Esophagus squamous epithelium (tissue), 5 donors: ENCODE measurements around the gene TCF12. TPM values are rescaled to one million over a fixed set of nuclear protein-coding genes. Genes with fewer than 3 reads are reported as not detected.
A peak's percentile ranks its signal among the peaks of the same experiment; 100 is the strongest.

ENCODE experiments used
- DNase-seq: peaks from one replicate; lab custom pipeline; 2025; lab: John Stamatoyannopoulos, UW
- H3K27ac ChIP-seq, 4 donors: fragments of 200-600 bp; sonication (generic); one replicate each; pipeline ENCODE4 v1.5.1; 2016 to 2019; ENCODE audit warnings: mild to moderate bottlenecking in 1 of 4
- H3K27me3 ChIP-seq, 4 donors: fragments of 200-600 bp; sonication (generic); 1 replicate in 3 of 4; 2 replicates in 1 of 4; pipeline versions ENCODE4 v1.5.1 to v1.6.0; 2017 to 2021; ENCODE audit warnings: antibody characterized with exemption in 1 of 4
- H3K36me3 ChIP-seq, 3 donors: fragments of 200-600 bp; sonication (generic); one replicate each; pipeline ENCODE4 v1.5.1; 2016 to 2019
- H3K4me1 ChIP-seq, 3 donors: fragments of 200-600 bp; sonication (generic); one replicate each; pipeline ENCODE4 v1.5.1; 2017 to 2019
- H3K4me3 ChIP-seq, 4 donors: fragments of 200-600 bp; sonication (generic); 1 replicate in 3 of 4; 2 replicates in 1 of 4; pipeline ENCODE4 v1.5.1; 2016 to 2019; ENCODE audit warnings: mild to moderate bottlenecking in 2 of 4, moderate library complexity in 1 of 4
- H3K9me3 ChIP-seq, 3 donors: fragments of 200-600 bp; sonication (generic); one replicate each; pipeline ENCODE4 v1.5.1; 2016 to 2019
- CTCF ChIP-seq, 6 experiments: fragments of 450-650 bp in 4 of 6; fragments of 200-600 bp in 2 of 6; sonication (generic) in 2 of 6; IDR thresholded peaks; one replicate each; pipeline ENCODE4 v1.5.1; 2016 to 2019; ENCODE audit warnings: antibody characterized with exemption in 6 of 6, mild to moderate bottlenecking in 4 of 6, moderate library complexity in 4 of 6
- POLR2A ChIP-seq, 4 donors: fragments of 450-650 bp; IDR thresholded peaks; one replicate each; pipeline ENCODE4 v1.6.1; 2017; ENCODE audit warnings: antibody characterized with exemption in 4 of 4, mild to moderate bottlenecking in 4 of 4, moderate library complexity in 3 of 4
- WGBS, 2 donors: methylation state at CpG; one replicate each; pipeline ENCODE4 v1.1.5; 2018; 5-methylcytosine and 5-hydroxymethylcytosine counted together
- intact Hi-C: fragments of 100-400 bp; cut with DNase I; formaldehyde crosslinking; loops from one replicate; pipeline ENCODE4 v1.15.0; 2022
- total RNA-seq, 4 donors: library from RNA; depleted of rRNA; stranded (reverse); fragments of >200 nt; gene quantifications; one replicate each; pipeline ENCODE4 v1.1.0, GENCODE V29; 2016
- donor health status: DM: yes; HTN: yes; CAD: no.

The TCF12 gene
- total RNA-seq, 4 donors from 2014 or later, result 28.5 to 90.4 (median 51.3) TPM

DNA sequence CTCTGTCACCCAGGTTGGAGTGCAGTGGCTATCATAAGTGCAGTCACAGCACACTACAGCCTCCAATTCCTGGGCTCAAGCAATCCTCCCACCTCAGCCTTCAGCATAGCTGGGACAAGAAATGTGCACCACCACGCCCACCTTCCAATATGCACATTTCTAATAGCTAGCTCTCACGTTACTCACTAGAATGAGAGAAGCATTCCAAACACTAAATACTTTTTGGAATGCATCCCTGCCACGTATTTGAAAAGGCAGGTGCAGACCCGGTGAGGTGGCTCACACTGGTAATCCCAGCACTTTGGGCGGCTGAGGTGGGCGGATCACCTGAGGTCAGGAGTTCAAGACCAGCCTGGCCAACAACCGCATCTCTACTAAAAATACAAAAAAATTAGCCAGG is 7.6 kb upstream of the TCF12 start:
- no peaks in the 10 kb centered on the region for H3K9me3 ChIP-seq
- intact Hi-C loops, result no loop called here
- no peak for DNase-seq
- TF ChIP-seq CTCF (IDR thresholded peaks at IDR 0.05), result no peak
- TF ChIP-seq POLR2A (IDR thresholded peaks at IDR 0.05), result no peak
- H3K27me3 ChIP-seq, result no peaks in the 10 kb centered on the region
- WGBS, 2 donors, result 53 to 68% methylated on average over 7 of the region's 7 CpGs
- no peak overlapping the region for H3K27ac ChIP-seq
- no peaks in the 10 kb centered on the region for H3K36me3 ChIP-seq
- H3K4me1 ChIP-seq, result peaks cover 0 to 8% (median 5%) of the 10 kb centered on the region in 3 donors
- H3K4me3 ChIP-seq, result no peak overlapping the region

- Histone ChIP-seq H3K27me3 (no peaks in the 10 kb centered on the region), H3K36me3 (no peaks in the 10 kb centered on the region), H3K27ac (no peak overlapping the region), H3K9me3 (no peaks in the 10 kb centered on the region), H3K4me3 (no peak overlapping the region), H3K4me1 (peaks cover 6 to 12% (median 8%) of the 10 kb centered on the region in 3 donors)
- 78 to 94% methylated on average over 3 of the region's 3 CpGs for WGBS, 2 donors
- no peak for TF ChIP-seq POLR2A (IDR thresholded peaks at IDR 0.05)
- no peak for TF ChIP-seq CTCF (IDR thresholded peaks at IDR 0.05)
- intact Hi-C loops, result no loop called here
- no peak for DNase-seq
Observed at GRCh38 chr15:56913241-56913640, 5.2 kb upstream of the TCF12 start.

- intact Hi-C loops, result no loop called here
- Histone ChIP-seq H3K27ac (no peak overlapping the region), H3K9me3 (no peaks in the 10 kb centered on the region), H3K4me3 (no peak overlapping the region), H3K36me3 (no peaks in the 10 kb centered on the region), H3K4me1 (peaks cover 6 to 12% (median 8%) of the 10 kb centered on the region in 3 donors), H3K27me3 (no peaks in the 10 kb centered on the region)
- 69 to 70% methylated on average over 2 of the region's 2 CpGs for WGBS, 2 donors
- no peak for DNase-seq
- TF ChIP-seq POLR2A (IDR thresholded peaks at IDR 0.05) (no peak), CTCF (IDR thresholded peaks at IDR 0.05) (no peak)
Observed at GRCh38 chr15:56913670-56914069, 4.8 kb upstream of the TCF12 start.

DNA sequence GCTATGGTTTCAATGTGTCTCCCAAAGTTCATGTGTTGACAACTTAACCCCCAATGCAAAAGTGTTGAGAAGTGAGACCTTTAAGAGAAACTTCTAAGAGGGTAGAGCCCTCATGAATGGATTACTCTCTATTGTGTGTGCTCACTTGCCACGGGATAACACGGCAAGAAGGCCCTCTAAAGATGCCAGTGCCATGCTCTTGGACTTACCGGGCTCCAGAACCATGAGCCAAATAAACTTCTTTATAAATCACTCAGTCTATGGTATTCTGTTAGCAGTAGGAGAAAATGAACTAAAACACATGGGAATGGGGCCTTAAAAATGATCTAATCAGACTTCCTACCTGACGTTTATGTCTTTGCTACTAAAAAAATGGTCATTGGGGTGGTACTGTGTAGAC is 2.6 kb upstream of the TCF12 start:
- no peak for TF ChIP-seq POLR2A (IDR thresholded peaks at IDR 0.05)
- TF ChIP-seq CTCF (IDR thresholded peaks at IDR 0.05), result no peak
- WGBS, 2 donors, result 87 to 92% methylated on average over 4 of the region's 4 CpGs
- intact Hi-C loops, result no loop called here

DNA sequence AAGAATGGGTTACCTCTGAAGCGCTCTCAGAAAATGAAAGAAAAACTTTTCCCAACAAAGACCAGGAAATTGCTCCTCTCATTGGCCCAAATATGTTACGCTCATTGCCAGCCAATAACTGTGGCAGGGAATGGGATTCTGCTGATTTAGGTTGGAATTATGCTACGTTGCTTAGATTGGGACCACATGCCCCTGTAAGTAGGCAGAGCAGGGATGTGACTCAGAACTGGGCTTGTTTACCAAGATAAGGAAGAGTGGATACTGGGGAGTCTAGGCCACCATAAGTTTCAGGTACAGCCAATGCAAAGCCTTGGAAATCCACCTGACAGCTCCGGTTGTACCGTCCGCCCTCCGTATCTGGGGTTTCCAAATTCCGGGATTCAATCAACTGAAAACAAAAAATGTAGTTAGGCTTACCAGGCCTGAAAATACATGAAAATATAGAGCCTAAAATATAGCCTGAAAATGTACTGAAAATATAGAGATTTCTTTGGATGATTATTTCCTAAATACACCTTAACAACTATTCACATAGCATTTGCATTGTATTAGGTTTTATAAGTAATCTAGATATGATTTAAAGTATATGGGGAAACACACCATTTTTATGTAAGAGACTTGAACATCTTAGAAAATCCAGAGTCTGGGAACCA is 1.5 kb upstream of the TCF12 start:
- DNase-seq, result no peak
- intact Hi-C loops, result no loop called here
- Histone ChIP-seq H3K9me3 (no peaks in the 10 kb centered on the region), H3K36me3 (peaks cover 0 to 8% (median 0%) of the 10 kb centered on the region in 3 donors), H3K27ac (peak overlapping the region in 3 of 4 donors; percentile 95 to 97 (median 96)), H3K4me1 (peaks cover 6 to 36% (median 12%) of the 10 kb centered on the region in 3 donors), H3K4me3 (peak overlapping the region in 3 of 4 donors; percentile 83 to 98 (median 92)), H3K27me3 (no peaks in the 10 kb centered on the region)
- TF ChIP-seq CTCF (IDR thresholded peaks at IDR 0.05) (no peak), POLR2A (IDR thresholded peaks at IDR 0.05) (no peak)
- 94 to 98% methylated on average over 8 of the region's 8 CpGs for WGBS, 2 donors

More for the DNA sequence above, 2.6 kb upstream of the TCF12 start:
- Histone ChIP-seq H3K4me1 (peaks cover 6 to 25% (median 12%) of the 10 kb centered on the region in 3 donors), H3K4me3 (no peak overlapping the region), H3K27me3 (no peaks in the 10 kb centered on the region), H3K9me3 (no peaks in the 10 kb centered on the region), H3K36me3 (no peaks in the 10 kb centered on the region), H3K27ac (no peak overlapping the region)
- no peak for DNase-seq
